ENCODE data around the gene TNFRSF1A. TPM values are rescaled to one million over a fixed set of nuclear protein-coding genes. Genes with fewer than 3 reads are reported as not detected.
A peak's percentile ranks its signal among the peaks of the same experiment; 100 is the strongest.

TNFRSF1A gene
- polyA plus RNA-seq, 1 donor (not counting 4 experiments of a cell fraction or from before 2014, with no cell fraction given), result 101 TPM

GRCh38 chr12:6314776-6315175 is 27.1 kb downstream of the TNFRSF1A start:
- Histone ChIP-seq H3K4me2 (ENCODE audit: control insufficient read depth, extremely low read depth, insufficient read depth, low read depth, low read length) (no peak overlapping the region), H2AFZ (ENCODE audit: control insufficient read depth, low read length) (no peak overlapping the region), H3K27me3 (ENCODE audit: control insufficient read depth, extremely low read depth, insufficient read depth, low read length) (no peaks in the 10 kb centered on the region), H3K9me3 (ENCODE audit: control insufficient read depth, low read depth, low read length) (no peaks in the 10 kb centered on the region), H4K20me1 (ENCODE audit: control insufficient read depth, extremely low read depth, insufficient read depth, low read length) (no peaks in the 10 kb centered on the region), H3K4me3 (ENCODE audit: control insufficient read depth in 2 of 3, extremely low read depth in 1 of 3, insufficient read depth in 2 of 3, low read depth in 1 of 3, low read length in 3 of 3) (no peak overlapping the region), H3K79me2 (ENCODE audit: control insufficient read depth, insufficient read depth, low read length) (no peaks in the 10 kb centered on the region), H3K27ac (ENCODE audit: control insufficient read depth, insufficient read depth, low read length) (no peak overlapping the region), H3K36me3 (ENCODE audit: control insufficient read depth in 2 of 2, extremely low read depth in 1 of 2, insufficient read depth in 2 of 2, low read length in 2 of 2) (no peaks in the 10 kb centered on the region), H3K9ac (ENCODE audit: control insufficient read depth, extremely low read depth, insufficient read depth, low read length) (no peak overlapping the region), H3K9me1 (ENCODE audit: control insufficient read depth, extremely low read depth, insufficient read depth, low read length) (no peaks in the 10 kb centered on the region), H3K4me1 (ENCODE audit: control insufficient read depth, extremely low read depth, insufficient read depth, low read length) (peaks cover 26% of the 10 kb centered on the region)
- TF ChIP-seq EZH2 (IDR thresholded peaks at IDR 0.05; ENCODE audit: low read length), result no peak
- TF ChIP-seq, protein P1, sequence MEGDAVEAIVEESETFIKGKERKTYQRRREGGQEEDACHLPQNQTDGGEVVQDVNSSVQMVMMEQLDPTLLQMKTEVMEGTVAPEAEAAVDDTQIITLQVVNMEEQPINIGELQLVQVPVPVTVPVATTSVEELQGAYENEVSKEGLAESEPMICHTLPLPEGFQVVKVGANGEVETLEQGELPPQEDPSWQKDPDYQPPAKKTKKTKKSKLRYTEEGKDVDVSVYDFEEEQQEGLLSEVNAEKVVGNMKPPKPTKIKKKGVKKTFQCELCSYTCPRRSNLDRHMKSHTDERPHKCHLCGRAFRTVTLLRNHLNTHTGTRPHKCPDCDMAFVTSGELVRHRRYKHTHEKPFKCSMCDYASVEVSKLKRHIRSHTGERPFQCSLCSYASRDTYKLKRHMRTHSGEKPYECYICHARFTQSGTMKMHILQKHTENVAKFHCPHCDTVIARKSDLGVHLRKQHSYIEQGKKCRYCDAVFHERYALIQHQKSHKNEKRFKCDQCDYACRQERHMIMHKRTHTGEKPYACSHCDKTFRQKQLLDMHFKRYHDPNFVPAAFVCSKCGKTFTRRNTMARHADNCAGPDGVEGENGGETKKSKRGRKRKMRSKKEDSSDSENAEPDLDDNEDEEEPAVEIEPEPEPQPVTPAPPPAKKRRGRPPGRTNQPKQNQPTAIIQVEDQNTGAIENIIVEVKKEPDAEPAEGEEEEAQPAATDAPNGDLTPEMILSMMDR (optimal IDR thresholded peaks at IDR 0.05 in 1 of 3, IDR thresholded peaks at IDR 0.05 in 1 of 3, conservative IDR thresholded peaks at IDR 0.05 in 1 of 3; ENCODE audit: extremely low read depth in 1 of 3, insufficient read depth in 2 of 3, low read length in 3 of 3), result no peak
- DNase-seq (ENCODE audit: low read depth, low spot score) (no peak), FAIRE-seq (no peak)
- dilution Hi-C loops (cut with MboI; ENCODE audit: extremely low pct_ligation_motif_present, low sequenced_read_pairs), result no loop called here

- FAIRE-seq (peak; percentile 39), DNase-seq (ENCODE audit: low read depth, low spot score) (no peak)
- no peak overlapping the region for H3K4me3 ChIP-seq (ENCODE audit: control insufficient read depth in 2 of 3, extremely low read depth in 1 of 3, insufficient read depth in 2 of 3, low read depth in 1 of 3, low read length in 3 of 3)
- H3K9ac ChIP-seq (ENCODE audit: control insufficient read depth, extremely low read depth, insufficient read depth, low read length), result peak overlapping the region; percentile 39
- peak overlapping the region; percentile 59 for H3K27ac ChIP-seq (ENCODE audit: control insufficient read depth, insufficient read depth, low read length)
- TF ChIP-seq, protein P1 (optimal IDR thresholded peaks at IDR 0.05 in 1 of 3, IDR thresholded peaks at IDR 0.05 in 1 of 3, conservative IDR thresholded peaks at IDR 0.05 in 1 of 3; ENCODE audit: extremely low read depth in 1 of 3, insufficient read depth in 2 of 3, low read length in 3 of 3), result peak in 2 of 3 experiments; percentile 19 to 27
- no peak for TF ChIP-seq EZH2 (IDR thresholded peaks at IDR 0.05; ENCODE audit: low read length)
- no peaks in the 10 kb centered on the region for H3K36me3 ChIP-seq (ENCODE audit: control insufficient read depth in 2 of 2, extremely low read depth in 1 of 2, insufficient read depth in 2 of 2, low read length in 2 of 2)
- no peaks in the 10 kb centered on the region for H4K20me1 ChIP-seq (ENCODE audit: control insufficient read depth, extremely low read depth, insufficient read depth, low read length)
- H3K79me2 ChIP-seq (ENCODE audit: control insufficient read depth, insufficient read depth, low read length), result no peaks in the 10 kb centered on the region
- no peaks in the 10 kb centered on the region for H3K9me1 ChIP-seq (ENCODE audit: control insufficient read depth, extremely low read depth, insufficient read depth, low read length)
- peaks cover 26% of the 10 kb centered on the region for H3K4me1 ChIP-seq (ENCODE audit: control insufficient read depth, extremely low read depth, insufficient read depth, low read length)
- peak overlapping the region; percentile 53 for H3K4me2 ChIP-seq (ENCODE audit: control insufficient read depth, extremely low read depth, insufficient read depth, low read depth, low read length)
- H2AFZ ChIP-seq (ENCODE audit: control insufficient read depth, low read length), result no peak overlapping the region
- H3K9me3 ChIP-seq (ENCODE audit: control insufficient read depth, low read depth, low read length), result no peaks in the 10 kb centered on the region
- no peaks in the 10 kb centered on the region for H3K27me3 ChIP-seq (ENCODE audit: control insufficient read depth, extremely low read depth, insufficient read depth, low read length)
- dilution Hi-C loops (cut with MboI; ENCODE audit: extremely low pct_ligation_motif_present, low sequenced_read_pairs), result no loop called here
These were observed 28.4 kb downstream of the TNFRSF1A start for GRCh38 chr12:6313326-6313940.

Measured in keratinocyte (primary cell).